IMR-90 (cell line): ENCODE results near the gene GJD2. TPM values are rescaled to one million over a fixed set of nuclear protein-coding genes. Genes with fewer than 3 reads are reported as not detected.
A peak's percentile ranks its signal among the peaks of the same experiment; 100 is the strongest.

Experiments
- ATAC-seq: fragments of 200-7000 bp; cut with Tn5 transposase; 2 replicates; pipeline ENCODE4 v1.9.1; 2020; ENCODE audit warnings: low read depth, mild to moderate bottlenecking, moderate library complexity
- BruUV-seq: library from RNA; stranded (reverse); fragments of 400-500 nt; replicated peaks from 2 replicates; lab custom pipeline; 2021; lab: Mats Ljungman, UMichigan
- CTCF ChIA-PET: fragments of 300-600 bp; formaldehyde crosslinking; extraction: SDS; loops from one replicate; lab custom pipeline; 2021; ENCODE audit warnings: antibody characterized with exemption; lab: Yijun Ruan, JAX
- POLR2A ChIA-PET: fragments of 300-600 bp; sonication (Branson Sonifier 250); formaldehyde crosslinking; loops from one replicate; lab custom pipeline; 2022; ENCODE audit warnings: antibody characterized with exemption; ENCODE audit not compliant: unreplicated experiment; lab: Charles Lee
- DNase-seq: peaks from one replicate; pipeline ENCODE4 v3.0.0; 2013
- H2AFZ ChIP-seq: replicated peaks from 2 replicates; pipeline ENCODE3; 2013; ENCODE audit warnings: low read length, mild to moderate bottlenecking; ENCODE audit not compliant: poor library complexity
- H2AK5ac ChIP-seq: 2 replicates; pipeline ENCODE4 v1.6.1; 2013; ENCODE audit warnings: low read depth, low read length, inconsistent platforms
- H2AK9ac ChIP-seq: replicated peaks from 2 replicates; pipeline ENCODE3; 2013; ENCODE audit warnings: mild to moderate bottlenecking, low read depth, low read length, moderate library complexity; ENCODE audit not compliant: poor library complexity
- H2BK120ac ChIP-seq: 2 replicates; pipeline ENCODE4 v1.6.1; 2013; ENCODE audit warnings: low read depth, low read length, inconsistent platforms
- H2BK15ac ChIP-seq: 3 replicates; pipeline ENCODE4 v1.6.1; 2013; ENCODE audit warnings: low read depth, low read length, inconsistent platforms
- H2BK20ac ChIP-seq: 2 replicates; pipeline ENCODE4 v1.6.1; 2013; ENCODE audit warnings: low read depth, mild to moderate bottlenecking, inconsistent platforms, low read length, moderate library complexity
- H2BK5ac ChIP-seq: 2 replicates; pipeline ENCODE4 v1.6.1; 2013; ENCODE audit warnings: mild to moderate bottlenecking, low read depth, low read length, inconsistent platforms; ENCODE audit not compliant: poor library complexity, severe bottlenecking
- H3K14ac ChIP-seq: replicated peaks from 2 replicates; pipeline ENCODE4 v1.6.1; 2013; ENCODE audit warnings: low read depth, low read length, inconsistent platforms
- H3K18ac ChIP-seq: 2 replicates; pipeline ENCODE4 v1.6.1; 2013; ENCODE audit warnings: low read depth, low read length, control low read depth
- H3K23ac ChIP-seq: 2 replicates; pipeline ENCODE4 v1.6.1; 2013; ENCODE audit warnings: low read depth, low read length, inconsistent platforms
- H3K27ac ChIP-seq: 2 replicates; pipeline ENCODE4 v1.5.1; 2013; ENCODE audit warnings: mild to moderate bottlenecking, control low read depth, low read length; ENCODE audit not compliant: insufficient read depth
- H3K27me3 ChIP-seq: 2 replicates; pipeline ENCODE4 v1.6.1; 2013; ENCODE audit warnings: low read length; ENCODE audit not compliant: control insufficient read depth, insufficient read depth
- H3K36me3 ChIP-seq: 2 replicates; pipeline ENCODE4 v1.6.1; 2013; ENCODE audit warnings: low read length, mixed read lengths; ENCODE audit not compliant: control insufficient read depth, insufficient read depth
- H3K4ac ChIP-seq: 2 replicates; pipeline ENCODE4 v1.6.1; 2013; ENCODE audit warnings: low read depth, low read length, inconsistent platforms
- H3K4me1 ChIP-seq: 2 replicates; pipeline ENCODE4 v1.6.1; 2013; ENCODE audit warnings: low read length, mixed read lengths; ENCODE audit not compliant: control insufficient read depth, insufficient read depth
- H3K4me2 ChIP-seq: 2 replicates; pipeline ENCODE4 v1.6.1; 2013; ENCODE audit warnings: low read depth, mild to moderate bottlenecking, control low read depth, low read length, moderate library complexity
- H3K4me3 ChIP-seq: 2 replicates; pipeline ENCODE4 v1.5.1; 2013; ENCODE audit warnings: low read depth, mild to moderate bottlenecking, control low read depth, low read length, moderate library complexity; ENCODE audit not compliant: insufficient read depth
- H3K56ac ChIP-seq: 2 replicates; pipeline ENCODE4 v1.6.1; 2013; ENCODE audit warnings: low read length, inconsistent platforms; ENCODE audit not compliant: insufficient read depth; ENCODE audit errors: extremely low read depth
- H3K79me1 ChIP-seq, 2 experiments: 2 replicates each; pipeline ENCODE4 v1.6.1; 2013; ENCODE audit warnings: low read length in 2 of 2, inconsistent platforms in 1 of 2, low read depth in 1 of 2
- H3K9ac ChIP-seq: 2 replicates; pipeline ENCODE4 v1.6.1; 2013; ENCODE audit warnings: low read depth, low read length, control low read depth
- H3K9me1 ChIP-seq: 2 replicates; pipeline ENCODE4 v1.6.1; 2013; ENCODE audit warnings: low read length, inconsistent platforms; ENCODE audit not compliant: insufficient read depth
- H3K9me3 ChIP-seq: 2 replicates; pipeline ENCODE4 v1.6.1; 2013; ENCODE audit warnings: low read length; ENCODE audit not compliant: control insufficient read depth, insufficient read depth
- H4K20me1 ChIP-seq: 2 replicates; pipeline ENCODE4 v1.6.1; 2013; ENCODE audit warnings: low read length, inconsistent platforms; ENCODE audit not compliant: insufficient read depth
- H4K5ac ChIP-seq: 2 replicates; pipeline ENCODE4 v1.6.1; 2013; ENCODE audit warnings: mild to moderate bottlenecking, low read depth, low read length, control low read depth
- H4K8ac ChIP-seq, 2 experiments: 2 replicates each; pipeline ENCODE4 v1.6.1; 2013; ENCODE audit warnings: low read depth in 2 of 2, low read length in 2 of 2, control low read depth in 1 of 2, inconsistent platforms in 1 of 2
- H4K91ac ChIP-seq: 2 replicates; pipeline ENCODE4 v1.6.1; 2013; ENCODE audit warnings: low read depth, low read length, inconsistent platforms; ENCODE audit not compliant: insufficient read depth
- BHLHE40 ChIP-seq: fragments of 150-350 bp; IDR thresholded peaks from 2 replicates; pipeline ENCODE4 v1.6.1; 2016; ENCODE audit warnings: mild to moderate bottlenecking, low read depth, low read length
- RCOR1 ChIP-seq: IDR thresholded peaks from 2 replicates; pipeline ENCODE4 v1.6.1; 2012; ENCODE audit warnings: mild to moderate bottlenecking, low read length, improper control_type of control experiment; ENCODE audit not compliant: insufficient replicate concordance
- USF2 ChIP-seq: fragments of 150-350 bp; IDR thresholded peaks from 2 replicates; pipeline ENCODE4 v1.6.1; 2017; ENCODE audit warnings: mild to moderate bottlenecking, antibody characterized with exemption, low read length, low read depth
- WGBS, 2 experiments: methylation state at CpG; one replicate each; pipeline versions ENCODE4 v1.1.5 to v1.1.7; 2013; ENCODE audit warnings: missing lambda C conversion rate in 2 of 2; ENCODE audit not compliant: insufficient read length in 1 of 2; ENCODE audit errors: extremely low coverage in 2 of 2; 5-methylcytosine and 5-hydroxymethylcytosine counted together
- dilution Hi-C: fragments of 300-500 bp; cut with HindIII; formaldehyde crosslinking; loops from one replicate; pipeline ENCODE4 v1.14.3; 2018; ENCODE audit warnings: low sequenced_read_pairs; ENCODE audit not compliant: unreplicated experiment
- in situ Hi-C: fragments of 300-500 bp; cut with MboI; formaldehyde crosslinking; loops from 3 replicates; pipeline ENCODE4 v1.14.3; 2019; ENCODE audit warnings: low sequenced_read_pairs, inconsistent platforms, mixed read lengths
- intact Hi-C: fragments of 100-400 bp; cut with micrococcal nuclease; formaldehyde crosslinking; loops from 2 replicates; pipeline ENCODE4 v1.10.0; 2022
- polyA plus RNA-seq, 3 experiments: library from polyadenylated mRNA; depleted of rRNA; stranded (reverse); fragments of >200 nt; gene quantifications; 2 replicates each; pipeline ENCODE4 v1.2.3, GENCODE V29; 2012; ENCODE audit warnings: low replicate concordance in 1 of 3
- total RNA-seq: library from RNA; depleted of rRNA; stranded (reverse); fragments of >200 nt; gene quantifications from 2 replicates; pipeline ENCODE4 v1.2.3, GENCODE V29; 2012

Gene GJD2
- total and polyA plus RNA-seq, 2 of the 4 experiments (the other 2 are of a cell fraction) = not detected

GRCh38 chr15:34721802-34722438 is 32.9 kb downstream of the GJD2 start:
- H3K4me3 ChIP-seq = no peak overlapping the region
- no TSS peak for BruUV-seq
- ChIA-PET POLR2A (interaction anchor here (0.6 kb wide), 1 partner anchor 449 kb away, joined by 3 read pairs; no protein-coding TSS in a partner anchor), CTCF (no interaction called here)
- H3K79me1 ChIP-seq = no peaks in the 10 kb centered on the region
- H2AK9ac ChIP-seq = no peak overlapping the region
- H2BK20ac ChIP-seq = no peak overlapping the region
- peak; percentile 69 for ATAC-seq
- peak; percentile 40 for DNase-seq
- H3K4me1 ChIP-seq = peaks cover 28% of the 10 kb centered on the region
- in situ Hi-C loops = no loop called here
- no peak overlapping the region for H3K23ac ChIP-seq
- H2BK120ac ChIP-seq = peak overlapping the region; percentile 50; the same call in 1 of the 2 replicates
- TF ChIP-seq USF2 (no peak), BHLHE40 (peak; percentile 49; the same call in 1 of the 2 replicates), RCOR1 (no peak)
- peak overlapping the region; percentile 44 to 59; a peak in 3 of 4 replicates for H4K8ac ChIP-seq
- no peak overlapping the region for H3K4ac ChIP-seq
- H4K20me1 ChIP-seq = no peaks in the 10 kb centered on the region
- no peak overlapping the region for H2BK15ac ChIP-seq
- H3K14ac ChIP-seq = no peak overlapping the region; the same call in 1 of the 2 replicates
- peak overlapping the region; percentile 19; the same call in 1 of the 2 replicates for H4K5ac ChIP-seq
- H2BK5ac ChIP-seq = peak overlapping the region; percentile 35
- peak overlapping the region; percentile 84 for H3K4me2 ChIP-seq
- 0 out of 2 replicates have a peak overlapping the region, but pooled peaks have one; percentile 1 for H3K56ac ChIP-seq
- H3K9me1 ChIP-seq = 0 out of 2 replicates have a peak, but pooled peaks cover 5% of the 10 kb centered on the region
- peak overlapping the region; percentile 11; the same call in 1 of the 2 replicates for H3K27ac ChIP-seq
- H3K9ac ChIP-seq = peak overlapping the region; percentile 37; the same call in 1 of the 2 replicates
- peak overlapping the region; percentile 12; the same call in 1 of the 2 replicates for H4K91ac ChIP-seq
- peak overlapping the region; percentile 36; the same call in 1 of the 2 replicates for H3K18ac ChIP-seq
- peak overlapping the region; percentile 83 for H2AFZ ChIP-seq
- dilution Hi-C loops = no loop called here
- WGBS, 2 experiments = no CpG with 5 or more reads among the region's 30 CpGs
- no peaks in the 10 kb centered on the region for H3K36me3 ChIP-seq
- no peak overlapping the region for H2AK5ac ChIP-seq
- H3K27me3 ChIP-seq = no peaks in the 10 kb centered on the region
- intact Hi-C loops = no loop called here
- H3K9me3 ChIP-seq = no peaks in the 10 kb centered on the region
